ENCODE data around the gene PLLP. TPM values are rescaled to one million over a fixed set of nuclear protein-coding genes. Genes with fewer than 3 reads are reported as not detected.

The PLLP gene
- total RNA-seq, 1 donor from 2014 or later: 1.1 TPM

GRCh38 chr16:57260294-57260929 is 24.1 kb downstream of the PLLP start:
- no peak for DNase-seq (ENCODE audit: low spot score in 2 of 2, unreplicated experiment in 2 of 2)

GRCh38 chr16:57258910-57259475 is 25.5 kb downstream of the PLLP start:
- peaks cover 8% of the 10 kb centered on the region for H3K4me1 Mint-ChIP-seq

More at GRCh38 chr16:57260294-57260929, 24.1 kb downstream of the PLLP start:
- peak overlapping the region; percentile 78 for H3K27ac Mint-ChIP-seq
- TF ChIP-seq CTCF (IDR thresholded peaks at IDR 0.05; ENCODE audit: unreplicated experiment): no peak
- H3K4me1 Mint-ChIP-seq: peaks cover 8% of the 10 kb centered on the region
- no peaks in the 10 kb centered on the region for H3K27me3 Mint-ChIP-seq (ENCODE audit: low read depth)
- peaks cover 4% of the 10 kb centered on the region for H3K36me3 Mint-ChIP-seq
- H3K4me3 Mint-ChIP-seq: no peak overlapping the region
- no peaks in the 10 kb centered on the region for H3K9me3 Mint-ChIP-seq

GRCh38 chr16:57258226-57258909 is 26.1 kb downstream of the PLLP start:
- Mint-ChIP-seq H3K4me1 (peaks cover 8% of the 10 kb centered on the region), H3K9me3 (no peaks in the 10 kb centered on the region), H3K27ac (no peak overlapping the region), H3K36me3 (peaks cover 10% of the 10 kb centered on the region), H3K4me3 (no peak overlapping the region), H3K27me3 (ENCODE audit: low read depth) (no peaks in the 10 kb centered on the region)
- DNase-seq (ENCODE audit: low spot score in 2 of 2, unreplicated experiment in 2 of 2): no peak
- TF ChIP-seq CTCF (IDR thresholded peaks at IDR 0.05; ENCODE audit: unreplicated experiment): no peak

More at GRCh38 chr16:57258910-57259475, 25.5 kb downstream of the PLLP start:
- H3K27me3 Mint-ChIP-seq (ENCODE audit: low read depth): no peaks in the 10 kb centered on the region
- H3K36me3 Mint-ChIP-seq: peaks cover 10% of the 10 kb centered on the region
- no peak overlapping the region for H3K27ac Mint-ChIP-seq
- no peaks in the 10 kb centered on the region for H3K9me3 Mint-ChIP-seq
- no peak for DNase-seq (ENCODE audit: low spot score in 2 of 2, unreplicated experiment in 2 of 2)
- no peak overlapping the region for H3K4me3 Mint-ChIP-seq
- no peak for TF ChIP-seq CTCF (IDR thresholded peaks at IDR 0.05; ENCODE audit: unreplicated experiment)

GRCh38 chr16:57257455-57258070 is 26.9 kb downstream of the PLLP start:
- peaks cover 15% of the 10 kb centered on the region for H3K36me3 Mint-ChIP-seq
- peak in 1 of 2 experiments; percentile 21 for DNase-seq (ENCODE audit: low spot score in 2 of 2, unreplicated experiment in 2 of 2)
- peak overlapping the region; percentile 7 for H3K27ac Mint-ChIP-seq
- no peaks in the 10 kb centered on the region for H3K27me3 Mint-ChIP-seq (ENCODE audit: low read depth)
- no peaks in the 10 kb centered on the region for H3K9me3 Mint-ChIP-seq
- H3K4me3 Mint-ChIP-seq: no peak overlapping the region
- TF ChIP-seq CTCF (IDR thresholded peaks at IDR 0.05; ENCODE audit: unreplicated experiment): no peak
- peaks cover 5% of the 10 kb centered on the region for H3K4me1 Mint-ChIP-seq

GRCh38 chr16:57256601-57257395 is 27.7 kb downstream of the PLLP start:
- no peak for TF ChIP-seq CTCF (IDR thresholded peaks at IDR 0.05; ENCODE audit: unreplicated experiment)
- Mint-ChIP-seq H3K27me3 (ENCODE audit: low read depth) (no peaks in the 10 kb centered on the region), H3K27ac (peak overlapping the region; percentile 7), H3K9me3 (no peaks in the 10 kb centered on the region), H3K4me1 (peaks cover 5% of the 10 kb centered on the region), H3K4me3 (no peak overlapping the region), H3K36me3 (peaks cover 22% of the 10 kb centered on the region)
- DNase-seq (ENCODE audit: low spot score in 2 of 2, unreplicated experiment in 2 of 2): peak in 1 of 2 experiments; percentile 16
